ENCODE results near the gene FGGY.

Gene FGGY

GRCh38 chr1:59667020-59667419, 370.1 kb downstream of the FGGY start:
- no peak for DNase-seq

DNA sequence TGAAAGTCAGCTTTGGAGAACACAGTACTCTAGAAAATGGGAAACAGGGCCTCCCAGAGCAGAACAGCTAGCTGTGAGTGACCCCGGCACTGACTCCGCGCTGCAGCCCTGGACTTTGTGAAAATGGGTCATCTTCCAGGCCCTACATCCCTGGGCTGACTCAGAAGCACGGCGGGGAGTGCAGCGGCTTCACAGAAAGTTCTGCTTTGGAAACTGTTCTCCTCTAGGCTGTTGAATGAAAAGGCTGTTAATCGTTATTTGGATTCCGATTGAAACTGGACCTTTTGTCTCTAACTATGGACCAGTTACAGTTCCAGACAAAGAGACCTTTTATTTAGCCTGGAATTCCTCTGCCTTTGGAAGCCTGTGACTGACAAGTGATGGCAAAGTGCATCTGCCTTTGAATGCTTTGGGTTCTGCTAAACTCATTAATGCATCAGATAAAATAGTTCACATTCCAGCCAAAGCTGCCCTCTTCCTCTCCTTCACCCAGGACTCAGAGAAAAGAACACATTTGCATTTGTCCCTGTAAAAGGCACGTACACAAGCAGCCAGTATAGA, 372.9 kb downstream of the FGGY start:
- no peak for DNase-seq

DNA sequence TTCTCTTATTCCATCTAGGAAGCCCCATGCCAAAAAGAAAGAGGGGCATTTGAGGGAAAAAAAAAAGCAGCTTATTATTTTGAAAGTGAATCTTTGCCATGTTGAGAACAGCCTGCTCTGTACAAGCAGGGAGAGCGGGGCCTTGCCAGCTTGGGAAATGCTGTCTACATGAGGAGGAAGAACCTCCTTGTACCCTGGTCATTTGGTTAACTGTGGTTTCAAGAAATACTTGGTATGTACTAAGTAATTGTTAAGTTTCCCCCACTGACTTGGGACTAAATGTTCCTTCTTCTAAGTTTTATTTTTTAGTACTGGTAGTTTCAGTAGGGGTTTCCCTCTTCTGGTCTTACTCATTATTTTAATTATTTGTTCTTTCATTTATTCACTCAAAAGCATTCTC, 373.8 kb downstream of the FGGY start:
- no peak for DNase-seq

DNA sequence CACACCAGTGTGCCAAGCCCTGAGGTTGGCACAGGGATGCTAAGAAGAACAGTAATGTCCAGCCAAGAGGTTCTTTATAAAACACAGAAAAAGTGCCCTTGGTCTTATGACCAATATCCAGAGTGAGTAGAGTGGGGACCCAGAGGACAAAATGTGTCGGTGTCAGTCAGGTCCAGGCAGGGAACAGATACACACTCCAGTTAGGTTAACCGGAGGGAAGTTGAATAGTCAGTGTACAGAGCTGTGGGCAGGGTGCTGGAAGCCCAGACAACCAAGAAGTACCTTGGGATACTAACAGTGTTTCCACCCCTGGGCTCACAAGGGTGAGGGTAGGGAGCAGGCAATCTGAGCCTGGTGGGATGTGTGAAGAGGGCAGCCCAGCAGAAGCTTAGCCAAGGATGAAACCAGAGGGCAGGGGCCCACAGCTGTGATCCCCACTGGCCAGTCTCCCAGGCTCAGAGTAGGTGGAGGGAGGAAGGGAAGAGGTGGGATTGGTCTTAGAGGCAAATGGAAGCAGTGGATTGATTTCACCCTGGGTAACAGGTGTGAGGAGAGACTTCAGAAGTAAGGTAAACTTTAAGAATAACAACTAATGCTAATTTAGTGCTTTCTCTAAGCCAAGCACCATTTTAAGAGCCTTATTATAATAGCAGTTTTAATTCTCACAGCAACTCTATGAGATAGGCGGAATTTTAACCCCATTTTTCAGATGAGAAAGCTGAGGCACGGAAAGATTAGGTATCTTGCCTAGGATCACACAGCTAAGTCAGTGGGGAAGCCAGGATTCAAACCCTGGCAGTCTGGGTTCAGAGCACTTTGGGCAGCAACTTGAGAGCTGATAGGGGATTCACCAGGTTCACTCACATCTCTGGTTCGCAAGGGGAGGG, 374.4 kb downstream of the FGGY start:
- DNase-seq: no peak

GRCh38 chr1:59671953-59672305, 375.0 kb downstream of the FGGY start:
- no peak for DNase-seq

GRCh38 chr1:59672851-59673572, 376.1 kb downstream of the FGGY start:
- no peak for DNase-seq

- DNase-seq: no peak
These were observed 376.9 kb downstream of the FGGY start for GRCh38 chr1:59673573-59674450.

DNA sequence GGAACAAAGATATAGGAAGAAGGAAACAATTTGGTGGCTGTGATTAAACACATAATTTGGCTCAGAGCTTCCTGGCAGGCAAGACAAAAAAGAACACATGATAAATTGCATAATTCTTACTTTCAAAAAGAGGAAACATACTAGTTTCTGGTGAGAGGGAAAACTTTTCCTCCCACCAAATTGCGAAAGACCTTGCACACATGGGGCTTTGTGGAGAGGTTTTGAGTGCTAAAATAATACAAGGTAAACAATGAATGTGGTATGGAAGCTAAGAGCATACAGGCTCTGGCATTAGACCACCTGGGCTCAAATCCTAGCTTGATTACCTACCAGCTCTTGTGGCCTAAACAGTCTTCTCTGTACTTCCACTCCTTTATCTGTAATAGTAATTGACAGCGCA, 377.7 kb downstream of the FGGY start:
- no peak for DNase-seq

DNA sequence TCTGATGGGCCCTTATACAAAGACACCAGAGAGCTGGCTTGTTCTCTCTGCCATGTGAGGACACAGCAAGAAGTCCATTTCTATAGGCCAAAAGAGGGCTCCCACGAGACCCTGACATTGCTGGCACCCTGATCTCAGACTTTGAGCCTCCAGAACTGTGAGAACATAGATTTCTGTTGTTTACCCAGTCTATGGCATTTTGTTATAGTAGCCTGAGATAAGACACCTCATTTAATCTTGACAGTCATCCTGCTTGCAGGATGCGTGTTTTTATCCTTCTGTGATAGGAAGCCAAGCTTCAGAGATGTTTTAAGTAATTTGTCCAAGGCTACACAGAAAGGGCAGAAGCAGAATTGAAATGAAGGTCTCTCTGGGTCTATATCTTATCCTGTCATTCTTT, 379.0 kb downstream of the FGGY start:
- DNase-seq: no peak

DNA sequence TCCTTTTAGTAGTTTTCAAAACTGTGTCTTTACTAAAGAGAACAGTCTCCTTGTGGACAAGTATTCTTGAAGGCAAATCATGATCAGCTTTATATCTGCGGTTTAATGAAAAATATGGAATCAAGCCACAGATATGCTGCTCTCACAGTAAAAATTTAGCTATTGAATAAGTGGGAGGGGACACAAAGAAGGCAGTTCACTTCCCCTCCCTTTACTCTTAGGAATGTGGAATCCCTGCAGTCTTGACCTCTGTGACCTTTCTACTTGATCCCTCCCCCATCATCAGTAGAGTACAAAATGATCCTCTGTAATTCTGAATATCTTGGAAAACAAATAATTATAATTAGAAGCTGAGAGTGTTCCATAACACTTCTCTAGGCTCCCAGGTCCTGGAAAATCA, 381.1 kb downstream of the FGGY start:
- DNase-seq: no peak

DNA sequence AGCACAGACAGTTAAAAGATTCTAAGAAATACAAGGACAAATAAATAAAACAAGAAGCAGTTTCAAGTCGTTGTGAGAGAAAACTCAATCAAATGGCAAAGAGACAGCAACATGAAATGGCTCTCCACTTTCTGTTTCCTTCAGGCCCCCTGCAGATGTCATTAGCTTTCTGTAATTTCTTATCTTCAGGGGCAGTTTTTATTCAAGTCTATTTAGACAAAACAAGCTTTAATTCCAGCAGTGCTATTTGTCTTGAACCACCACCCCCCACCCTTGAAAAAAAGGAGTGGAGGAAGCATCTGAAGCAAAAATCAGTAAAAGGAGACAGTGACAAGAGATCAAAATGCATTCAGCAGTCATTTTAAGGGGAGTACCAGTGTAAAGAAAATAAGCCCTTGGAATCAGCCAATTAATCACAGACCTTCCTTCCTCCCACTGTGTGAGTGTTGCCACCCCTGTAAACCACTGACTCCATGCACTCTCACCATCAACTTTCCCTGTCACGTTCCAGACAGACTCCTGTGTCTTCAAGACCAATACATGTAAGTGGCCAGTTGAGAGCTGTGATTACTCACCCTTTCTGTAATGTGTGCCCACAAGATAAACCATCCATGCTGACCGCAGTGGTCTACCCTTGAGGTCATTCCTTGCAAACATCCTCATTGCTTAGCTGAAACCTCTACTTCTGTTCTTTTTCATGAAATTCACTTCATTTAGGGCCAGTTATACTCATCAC, 381.8 kb downstream of the FGGY start:
- no peak for DNase-seq

DNA sequence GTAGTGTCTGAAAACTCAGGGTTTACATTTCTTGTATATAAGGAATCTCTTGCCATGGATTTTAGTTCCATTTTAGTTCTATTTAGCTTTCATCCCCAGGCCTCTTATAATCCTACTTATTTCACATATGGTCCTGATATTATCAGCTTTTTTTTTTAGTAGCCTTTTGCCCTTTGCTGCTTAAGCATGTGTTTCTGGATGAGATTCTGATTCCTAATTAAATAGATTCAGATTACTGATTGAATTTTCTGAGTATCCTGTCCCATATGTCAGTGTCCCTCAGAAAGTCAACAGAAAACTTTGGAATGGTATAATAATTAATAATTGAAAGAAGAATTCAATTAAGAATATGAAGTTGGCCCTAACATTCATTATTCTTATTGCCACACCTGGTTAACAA, 383.1 kb downstream of the FGGY start:
- DNase-seq: no peak

GRCh38 chr1:59682396-59683080, 385.6 kb downstream of the FGGY start:
- DNase-seq: no peak

DNA sequence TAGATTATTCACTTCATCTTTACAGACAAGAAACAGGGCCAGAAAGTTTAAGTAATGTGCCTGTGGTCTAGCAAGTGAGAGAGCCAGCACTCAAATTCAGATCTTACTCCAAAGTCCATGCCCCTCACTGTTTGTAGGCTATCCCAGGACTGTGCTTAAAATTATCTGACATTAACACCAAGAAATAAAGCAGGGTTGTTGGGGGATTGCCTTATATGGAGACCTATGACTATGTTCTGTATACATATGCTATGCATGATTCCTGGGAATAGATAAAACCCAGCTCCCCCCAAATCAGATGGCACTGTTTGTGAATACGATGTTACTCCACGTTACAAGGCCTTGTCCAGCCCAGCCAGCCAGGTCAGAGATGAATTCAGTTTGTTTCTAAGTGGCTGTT, 386.3 kb downstream of the FGGY start:
- DNase-seq: no peak

GRCh38 chr1:59684698-59685097, 387.8 kb downstream of the FGGY start:
- DNase-seq: no peak

- DNase-seq: no peak
These were observed 388.2 kb downstream of the FGGY start for GRCh38 chr1:59685101-59685500.

DNA sequence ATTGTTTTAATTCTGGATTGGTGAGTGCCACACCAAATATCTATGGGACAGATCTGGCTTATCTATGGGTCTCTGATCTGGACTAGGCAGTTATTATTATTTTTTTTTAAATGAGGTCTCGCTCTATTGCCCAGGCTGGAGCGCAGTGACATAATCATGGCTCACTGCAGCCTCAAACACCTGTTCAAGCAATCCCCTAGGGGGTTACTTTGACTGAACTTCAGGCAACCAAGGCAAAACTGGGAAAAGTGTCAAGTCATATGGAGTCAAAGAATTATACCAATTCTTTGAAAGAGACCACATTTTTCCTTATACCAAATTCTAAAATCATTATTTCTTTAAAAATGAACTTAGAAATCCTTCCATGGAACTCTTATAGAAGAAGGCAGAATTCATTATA, 388.8 kb downstream of the FGGY start:
- DNase-seq: no peak

DNA sequence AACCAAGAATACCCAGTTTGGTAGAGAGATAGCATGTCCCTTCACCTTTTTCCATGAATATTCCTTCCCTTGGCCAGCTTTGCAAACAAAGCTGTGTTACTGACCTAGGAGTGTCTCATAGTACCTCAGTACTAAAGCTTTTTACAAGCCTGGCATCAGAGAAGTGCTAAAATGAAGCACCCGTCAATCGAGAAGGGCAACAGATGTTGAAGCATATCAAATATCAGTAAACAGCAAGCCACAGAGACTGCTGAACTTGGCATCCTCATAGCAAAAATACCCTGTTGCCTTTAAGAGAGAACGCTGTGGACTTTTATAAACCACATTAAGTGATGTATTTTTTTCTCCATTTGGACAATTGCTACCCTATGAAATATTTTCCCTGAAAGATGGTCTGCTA, 389.3 kb downstream of the FGGY start:
- DNase-seq: no peak

GRCh38 chr1:59686574-59686973, 389.7 kb downstream of the FGGY start:
- DNase-seq: no peak

DNA sequence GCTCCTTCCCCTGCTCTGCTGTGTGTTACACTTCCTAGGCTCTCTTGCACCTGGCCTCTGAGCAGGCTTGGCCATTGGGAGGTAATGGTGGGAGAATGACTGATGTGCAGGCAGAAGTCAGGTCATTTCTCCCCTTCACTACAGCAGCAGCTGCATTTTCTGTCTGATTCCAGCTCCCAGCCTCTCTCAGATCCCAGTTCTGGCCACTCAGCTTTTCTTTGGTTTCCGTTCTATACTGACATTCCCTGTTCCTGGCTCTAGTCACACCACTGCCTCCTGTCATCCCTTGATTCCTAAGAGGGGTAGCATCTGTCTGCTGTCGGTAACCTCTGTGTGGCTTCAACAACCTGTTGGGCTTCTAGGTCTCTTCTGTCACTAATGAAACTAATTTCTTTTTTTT, 390.2 kb downstream of the FGGY start:
- no peak for DNase-seq

DNA sequence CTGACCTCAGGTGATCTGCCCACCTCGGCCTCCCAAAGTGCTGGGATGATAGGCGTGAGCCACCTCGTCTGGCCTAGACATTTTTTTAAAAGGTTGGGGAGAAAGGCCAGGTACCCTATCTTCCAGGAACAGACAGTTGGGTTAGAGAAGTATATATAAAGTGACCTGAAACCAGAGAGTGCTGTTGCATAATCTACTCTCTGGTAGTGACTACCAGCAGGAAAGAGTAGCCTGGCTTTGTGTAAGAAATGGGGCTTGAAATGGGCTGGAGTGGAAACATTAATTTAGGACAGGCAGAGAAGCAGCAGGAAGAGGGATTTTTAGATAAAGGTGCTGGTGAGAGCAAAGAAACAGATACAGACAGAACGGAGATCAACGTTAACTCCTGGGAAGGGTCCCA, 392.1 kb downstream of the FGGY start:
- no peak for DNase-seq

- no peak for DNase-seq
These were observed 392.8 kb downstream of the FGGY start for GRCh38 chr1:59689730-59690129.
